HepG2 (cell line): Measurements from ENCODE around the gene LYPD3. TPM values are rescaled to one million over a fixed set of nuclear protein-coding genes. Genes with fewer than 3 reads are reported as not detected.

ENCODE experiments used
- ATAC-seq: fragments of 200-7000 bp; cut with Tn5 transposase; 3 replicates; pipeline ENCODE4 v1.9.1; 2020; ENCODE audit warnings: mild to moderate bottlenecking, moderate library complexity
- BruUV-seq: library from RNA; stranded (reverse); fragments of 400-500 nt; replicated peaks from 2 replicates; lab custom pipeline; 2021; lab: Mats Ljungman, UMichigan
- CTCF ChIA-PET: fragments of 300-600 bp; formaldehyde crosslinking; extraction: SDS; loops from one replicate; lab custom pipeline; 2021; ENCODE audit warnings: low total read pairs, inconsistent platforms, low intra/inter-chr PET ratio; lab: Yijun Ruan, JAX
- POLR2A ChIA-PET: fragments of 350-600 bp; sonication (Branson Sonifier 250); formaldehyde crosslinking; loops from one replicate; lab custom pipeline; 2020; ENCODE audit warnings: antibody characterized with exemption, inconsistent platforms; lab: Yijun Ruan, JAX
- DNase-seq: peaks from one replicate; pipeline ENCODE4 v3.0.0-alpha.2; 2015; ENCODE audit warnings: low spot score
- FAIRE-seq: peaks from 3 replicates; lab custom pipeline; 2011; peaks lifted over from hg19 to GRCh38; lab: Jason Lieb, UNC
- H2AFZ ChIP-seq: one replicate; pipeline ENCODE4 v1.6.1; 2011; ENCODE audit warnings: low read length, inconsistent platforms
- H3K27ac ChIP-seq: fragments of 300-600 bp; 3 replicates; pipeline ENCODE4 v1.8.0; 2011; ENCODE audit warnings: mixed run types, mild to moderate bottlenecking, mixed read lengths, low read length, inconsistent platforms; ENCODE audit not compliant: insufficient read depth; ENCODE audit errors: extremely low read length
- H3K27me3 ChIP-seq, 2 experiments: fragments of 200-600 bp in 1 of 2; 2 replicates in 1 of 2; 3 replicates in 1 of 2; pipeline versions ENCODE4 v1.6.0 to v1.8.0; 2011; ENCODE audit warnings: low read length in 2 of 2, mild to moderate bottlenecking in 2 of 2, moderate library complexity in 2 of 2, inconsistent platforms in 1 of 2; ENCODE audit not compliant: insufficient read depth in 2 of 2, control insufficient read depth in 1 of 2
- H3K36me3 ChIP-seq, 2 experiments: fragments of 200-600 bp in 1 of 2; replicated peaks in 1 of 2; 2 replicates in 1 of 2; 3 replicates in 1 of 2; pipeline versions ENCODE4 v1.5.1 to v1.8.0; 2011; ENCODE audit warnings: low read length in 2 of 2, inconsistent platforms in 1 of 2; ENCODE audit not compliant: insufficient read depth in 2 of 2, control insufficient read depth in 1 of 2
- H3K4me1 ChIP-seq: 2 replicates; pipeline ENCODE4 v1.5.1; 2012; ENCODE audit warnings: low read length, inconsistent platforms; ENCODE audit not compliant: insufficient read depth
- H3K4me2 ChIP-seq: 2 replicates; pipeline ENCODE4 v1.6.0; 2011; ENCODE audit warnings: low read depth, low read length, inconsistent platforms
- H3K4me3 ChIP-seq, 3 experiments: fragments of 200-600 bp in 1 of 3; sonication (generic), shearing (Covaris generic) in 1 of 3; replicated peaks in 1 of 3; 2 replicates each; pipeline ENCODE4 v1.5.1; 2011 to 2016; ENCODE audit warnings: low read length in 3 of 3, inconsistent platforms in 2 of 3, low read depth in 2 of 3, mild to moderate bottlenecking in 2 of 3, control low read depth in 1 of 3, mixed read lengths in 1 of 3; ENCODE audit not compliant: insufficient read depth in 1 of 3
- H3K79me2 ChIP-seq: one replicate; pipeline ENCODE4 v1.6.1; 2011; ENCODE audit warnings: low read length, inconsistent platforms; ENCODE audit not compliant: insufficient read depth
- H3K9ac ChIP-seq: 2 replicates; pipeline ENCODE4 v1.6.0; 2011; ENCODE audit warnings: mild to moderate bottlenecking, low read depth, low read length, inconsistent platforms; ENCODE audit not compliant: insufficient read depth
- H3K9me3 ChIP-seq: 2 replicates; pipeline ENCODE4 v1.5.1; 2012; ENCODE audit warnings: mild to moderate bottlenecking, low read length
- H4K20me1 ChIP-seq: 2 replicates; pipeline ENCODE4 v1.6.0; 2011; ENCODE audit warnings: inconsistent platforms, mild to moderate bottlenecking, low read length, moderate library complexity; ENCODE audit not compliant: insufficient read depth
- NR0B2 ChIP-seq: sonication (generic); formaldehyde crosslinking; IDR thresholded peaks from 2 replicates; pipeline ENCODE4 v1.4.0; 2020; ENCODE audit warnings: mild to moderate bottlenecking, missing genetic modification reagents
- SNAPC4 ChIP-seq: sonication (generic); formaldehyde crosslinking; IDR thresholded peaks from 2 replicates; pipeline ENCODE4 v1.4.0; 2020; ENCODE audit warnings: mild to moderate bottlenecking, missing genetic modification reagents
- ZNF768 ChIP-seq: sonication (generic); formaldehyde crosslinking; IDR thresholded peaks from 2 replicates; pipeline ENCODE4 v1.4.0; 2020; ENCODE audit warnings: missing genetic modification reagents
- WGBS: methylation state at CpG from one replicate; pipeline ENCODE4 v1.1.6; 2017; ENCODE audit warnings: low lambda C conversion rate; 5-methylcytosine and 5-hydroxymethylcytosine counted together
- in situ Hi-C: cut with HindIII; loops from 2 replicates; pipeline ENCODE4 v1.10.0; 2017; ENCODE audit warnings: low pct_unique_long_range_greater_than_20kb; ENCODE audit not compliant: extremely low pct_ligation_motif_present
- intact Hi-C: fragments of 100-400 bp; cut with micrococcal nuclease; formaldehyde crosslinking; loops from one replicate; pipeline ENCODE4 v1.10.0; 2022; ENCODE audit not compliant: unreplicated experiment
- polyA plus RNA-seq, 8 experiments: library from polyadenylated mRNA; depleted of rRNA in 3 of 8; stranded (reverse) in 7 of 8; unstranded in 1 of 8; fragments of >200 nt; fragmentation: Illumina TruSeq in 4 of 8; extraction: Trizol in 4 of 8; gene quantifications; 2 replicates each; pipeline versions ENCODE4 v1.2.1 to v1.2.3, GENCODE V29; 2011 to 2016; ENCODE audit warnings: low read depth in 4 of 8, missing spikeins in 1 of 8, mixed read lengths in 1 of 8; ENCODE audit not compliant: insufficient read depth in 1 of 8
- total RNA-seq, 5 experiments: library from RNA; depleted of rRNA; stranded (reverse); fragments of >200 nt; fragmentation: Illumina TruSeq; extraction: Trizol; gene quantifications; 2 replicates each; pipeline ENCODE4 v1.2.3, GENCODE V29; 2016; ENCODE audit warnings: low read depth in 1 of 5
- TF ChIP-seq, protein P1 (sequence below): fragments of 450-650 bp; IDR thresholded peaks from 2 replicates; pipeline ENCODE4 v1.6.1; 2016
- TF ChIP-seq, protein P2 (sequence below): sonication (generic); formaldehyde crosslinking; IDR thresholded peaks from 2 replicates; pipeline ENCODE4 v1.8.0; 2022; ENCODE audit warnings: missing genetic modification reagents, mild to moderate bottlenecking, inconsistent platforms, borderline replicate concordance

Gene LYPD3
- total and polyA plus RNA-seq, 2 of the 13 experiments (the other 11 are each of a cell fraction or from before 2014, with no cell fraction given), result 0.51 to 1.5 TPM

GRCh38 chr19:43478323-43478722 is 12.9 kb upstream of the LYPD3 start:
- no peak overlapping the region for H3K4me3 ChIP-seq
- ChIA-PET POLR2A (no interaction called here), CTCF (no interaction called here)
- H3K4me1 ChIP-seq, result no peaks in the 10 kb centered on the region
- intact Hi-C loops, result no loop called here
- no peaks in the 10 kb centered on the region for H3K27me3 ChIP-seq
- FAIRE-seq, result no peak
- whole genome bisulfite sequencing, result 97% methylated on average over 3 of the region's 3 CpGs
- in situ Hi-C loops, result no loop called here
- no peak overlapping the region for H3K9ac ChIP-seq
- no peak for DNase-seq
- H4K20me1 ChIP-seq, result no peaks in the 10 kb centered on the region
- no peak overlapping the region for H3K27ac ChIP-seq
- H2AFZ ChIP-seq, result no peak overlapping the region
- no peak for ATAC-seq
- peaks cover 3 to 5% of the 10 kb centered on the region in 2 experiments; a peak in 2 of 5 replicates for H3K36me3 ChIP-seq
- no peaks in the 10 kb centered on the region for H3K9me3 ChIP-seq
- no TSS peak for BruUV-seq
- no peaks in the 10 kb centered on the region for H3K79me2 ChIP-seq
- no peak overlapping the region for H3K4me2 ChIP-seq
- TF ChIP-seq, protein P1, sequence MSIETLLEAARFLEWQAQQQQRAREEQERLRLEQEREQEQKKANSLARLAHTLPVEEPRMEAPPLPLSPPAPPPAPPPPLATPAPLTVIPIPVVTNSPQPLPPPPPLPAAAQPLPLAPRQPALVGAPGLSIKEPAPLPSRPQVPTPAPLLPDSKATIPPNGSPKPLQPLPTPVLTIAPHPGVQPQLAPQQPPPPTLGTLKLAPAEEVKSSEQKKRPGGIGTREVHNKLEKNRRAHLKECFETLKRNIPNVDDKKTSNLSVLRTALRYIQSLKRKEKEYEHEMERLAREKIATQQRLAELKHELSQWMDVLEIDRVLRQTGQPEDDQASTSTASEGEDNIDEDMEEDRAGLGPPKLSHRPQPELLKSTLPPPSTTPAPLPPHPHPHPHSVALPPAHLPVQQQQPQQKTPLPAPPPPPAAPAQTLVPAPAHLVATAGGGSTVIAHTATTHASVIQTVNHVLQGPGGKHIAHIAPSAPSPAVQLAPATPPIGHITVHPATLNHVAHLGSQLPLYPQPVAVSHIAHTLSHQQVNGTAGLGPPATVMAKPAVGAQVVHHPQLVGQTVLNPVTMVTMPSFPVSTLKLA, result no peak
- peak; percentile 43; the same call in 1 of the 2 replicates for TF ChIP-seq ZNF768 (CRISPR knock-in tag)
- TF ChIP-seq, protein P2, sequence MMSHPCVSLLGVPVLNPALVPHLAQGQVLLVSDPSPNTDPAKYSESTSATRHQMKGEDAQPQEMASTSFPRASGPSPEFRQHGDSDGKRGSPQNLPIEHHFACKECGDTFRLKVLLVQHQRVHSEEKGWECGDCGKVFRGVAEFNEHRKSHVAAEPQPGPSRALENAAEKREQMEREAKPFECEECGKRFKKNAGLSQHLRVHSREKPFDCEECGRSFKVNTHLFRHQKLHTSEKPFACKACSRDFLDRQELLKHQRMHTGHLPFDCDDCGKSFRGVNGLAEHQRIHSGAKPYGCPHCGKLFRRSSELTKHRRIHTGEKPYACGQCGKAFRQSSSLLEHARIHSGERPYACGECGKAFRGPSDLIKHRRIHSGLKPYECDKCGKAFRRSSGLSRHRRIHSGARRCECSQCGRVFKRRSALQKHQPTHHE (CRISPR knock-in tag), result no peak
- TF ChIP-seq SNAPC4 (CRISPR knock-in tag), result no peak
- no peak for TF ChIP-seq NR0B2 (CRISPR knock-in tag)
